Endometrial microvascular endothelial cells (primary cell): Measurements from ENCODE around the gene REEP3. TPM values are rescaled to one million over a fixed set of nuclear protein-coding genes. Genes with fewer than 3 reads are reported as not detected.
"Not testable (repeated sequence)": the region's sequence is repeated elsewhere in the genome, so short reads cannot be mapped to it uniquely, and the experiment has no call there.

Experiments used
- in situ Hi-C: cut with HindIII; loops from 2 replicates; pipeline ENCODE4 v1.10.0; 2017; ENCODE audit warnings: low sequenced_read_pairs, low pct_unique_long_range_greater_than_20kb; ENCODE audit errors: inconsistent ontology term
- total RNA-seq: library from RNA; depleted of rRNA; stranded (reverse); fragments of >200 nt; gene quantifications from one replicate; pipeline ENCODE4 v1.2.3, GENCODE V29; 2015; ENCODE audit errors: inconsistent ontology term

REEP3 gene, protein sequence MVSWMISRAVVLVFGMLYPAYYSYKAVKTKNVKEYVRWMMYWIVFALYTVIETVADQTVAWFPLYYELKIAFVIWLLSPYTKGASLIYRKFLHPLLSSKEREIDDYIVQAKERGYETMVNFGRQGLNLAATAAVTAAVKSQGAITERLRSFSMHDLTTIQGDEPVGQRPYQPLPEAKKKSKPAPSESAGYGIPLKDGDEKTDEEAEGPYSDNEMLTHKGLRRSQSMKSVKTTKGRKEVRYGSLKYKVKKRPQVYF
- 55.1 TPM for total RNA-seq

DNA sequence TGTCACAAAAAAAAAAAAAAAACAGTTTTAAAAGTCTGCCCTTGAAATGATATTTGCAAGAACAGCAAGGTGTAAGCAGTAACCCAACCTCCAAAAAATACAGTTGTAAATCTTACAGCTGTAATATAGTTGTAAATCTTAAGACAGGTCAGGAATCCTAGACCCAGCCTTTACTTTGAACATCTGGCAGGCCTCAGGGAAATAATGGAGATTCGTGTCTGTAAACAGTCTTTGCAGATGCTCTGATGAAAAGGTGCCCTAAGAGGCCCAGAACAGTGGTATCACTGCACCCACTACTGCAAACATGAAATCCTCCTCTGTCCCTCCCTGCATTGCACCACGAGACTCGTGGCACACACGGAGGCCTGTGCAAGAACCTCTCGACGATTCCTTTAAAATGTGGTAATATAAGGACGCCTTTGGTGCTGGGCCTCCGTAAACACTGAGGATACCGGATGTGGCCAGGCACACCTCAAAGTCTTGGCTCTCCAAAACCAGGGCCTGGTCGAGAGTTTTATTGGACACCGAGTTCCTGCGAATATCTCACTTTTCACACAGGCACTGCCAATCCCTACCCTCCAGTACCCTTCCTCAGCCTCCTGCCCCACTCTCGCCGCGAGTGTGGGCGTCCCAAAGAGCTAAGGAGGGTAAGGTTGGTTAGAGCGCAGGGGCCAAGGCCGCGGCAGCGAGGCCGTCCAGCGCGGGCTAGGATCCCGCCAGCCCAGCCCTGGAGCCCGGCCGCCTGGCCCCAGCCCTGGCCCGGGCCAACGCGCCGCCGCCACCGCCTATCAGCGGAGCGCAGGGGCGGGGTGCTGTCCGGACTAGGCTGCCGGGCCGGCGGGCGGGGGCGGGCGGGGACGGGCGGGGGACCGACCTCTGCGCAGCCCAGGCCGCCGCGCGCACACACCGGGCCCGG is at the start of gene REEP3:
TSS of gene REEP3 (plus strand) at position 902 of the 916 bp plus-strand sequence. CDS start 145 bp downstream, outside the sequence.
- in situ Hi-C loops: loop anchor here (25.0 kb wide), 2 partner anchors 92 to 192 kb away; no protein-coding TSS in a partner anchor

DNA sequence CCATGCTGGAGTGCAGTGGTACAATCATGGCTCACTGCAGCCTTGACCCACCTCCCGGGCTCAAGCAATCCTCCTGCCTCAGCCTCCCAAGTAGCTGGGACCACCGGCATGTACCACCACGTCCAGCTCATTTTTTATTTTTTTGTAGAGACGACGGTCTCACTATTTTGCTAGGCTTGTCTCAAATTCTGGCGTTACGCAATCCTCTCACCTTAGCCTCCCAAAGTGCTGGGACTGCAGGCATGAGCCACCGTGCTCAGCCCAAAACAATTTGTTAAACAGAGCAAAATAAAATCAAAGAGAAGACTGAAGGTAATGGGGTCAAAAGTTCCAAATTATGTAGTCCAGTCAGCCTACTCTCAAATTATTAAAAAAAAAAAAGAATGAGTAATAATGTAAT is 46.7 kb upstream of the REEP3 start:
- in situ Hi-C loops: no loop called here

DNA sequence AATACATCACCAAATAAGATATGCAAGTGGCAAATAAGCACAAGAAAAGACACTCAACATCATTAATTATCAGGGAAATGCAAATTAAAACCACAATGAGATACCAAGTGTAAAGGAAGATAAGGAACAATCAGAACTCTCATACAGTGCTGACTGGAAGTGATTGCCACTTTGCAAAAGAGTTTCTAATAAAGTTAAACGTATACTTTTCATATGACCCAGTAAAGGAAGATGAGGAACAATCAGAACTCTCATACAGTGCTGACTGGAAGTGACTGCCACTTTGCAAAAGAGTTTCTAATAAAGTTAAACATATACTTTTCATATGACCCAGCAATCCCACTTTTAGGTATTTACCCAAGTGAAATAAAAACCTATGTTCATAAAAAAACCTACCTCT is 43.3 kb upstream of the REEP3 start:
- in situ Hi-C loops: no loop called here

DNA sequence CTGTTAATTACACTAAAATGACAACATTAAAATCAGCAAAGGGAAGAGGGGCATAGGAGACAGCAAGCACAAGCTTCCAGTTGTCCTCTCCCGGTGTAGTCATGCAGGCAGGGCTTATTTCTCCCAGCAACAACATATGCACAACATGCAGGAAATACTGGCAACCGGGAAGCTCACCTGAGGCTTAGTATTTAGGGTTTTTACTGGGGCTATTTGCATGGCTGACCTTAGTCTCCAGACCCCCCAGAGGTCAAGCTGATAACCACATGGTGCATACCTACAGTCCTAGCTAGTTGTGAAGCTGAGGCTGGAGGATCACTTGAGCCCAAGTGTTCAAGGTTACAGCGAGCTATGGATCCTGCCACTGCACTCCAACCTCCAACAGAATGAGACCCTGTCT is 42.6 kb upstream of the REEP3 start:
- in situ Hi-C loops: no loop called here

DNA sequence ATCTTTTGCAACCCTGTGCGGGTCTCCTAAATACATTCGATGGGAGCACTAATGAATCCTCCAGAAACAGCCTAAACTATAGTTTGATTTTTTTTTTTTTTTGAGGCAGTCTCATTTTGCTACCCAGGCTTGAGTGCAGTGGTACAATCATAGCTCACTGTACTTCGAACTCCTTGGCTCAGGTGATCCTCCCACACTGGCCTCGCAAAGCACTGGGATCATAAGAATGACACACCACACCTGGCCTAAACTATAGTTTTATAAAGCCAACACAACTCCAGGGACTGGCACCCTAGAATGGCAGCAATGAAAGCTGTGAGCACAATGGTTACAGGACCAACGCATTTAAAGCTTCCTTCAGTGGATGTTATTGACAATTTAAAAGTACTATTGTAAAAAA is 41.0 kb upstream of the REEP3 start:
- in situ Hi-C loops: no loop called here

DNA sequence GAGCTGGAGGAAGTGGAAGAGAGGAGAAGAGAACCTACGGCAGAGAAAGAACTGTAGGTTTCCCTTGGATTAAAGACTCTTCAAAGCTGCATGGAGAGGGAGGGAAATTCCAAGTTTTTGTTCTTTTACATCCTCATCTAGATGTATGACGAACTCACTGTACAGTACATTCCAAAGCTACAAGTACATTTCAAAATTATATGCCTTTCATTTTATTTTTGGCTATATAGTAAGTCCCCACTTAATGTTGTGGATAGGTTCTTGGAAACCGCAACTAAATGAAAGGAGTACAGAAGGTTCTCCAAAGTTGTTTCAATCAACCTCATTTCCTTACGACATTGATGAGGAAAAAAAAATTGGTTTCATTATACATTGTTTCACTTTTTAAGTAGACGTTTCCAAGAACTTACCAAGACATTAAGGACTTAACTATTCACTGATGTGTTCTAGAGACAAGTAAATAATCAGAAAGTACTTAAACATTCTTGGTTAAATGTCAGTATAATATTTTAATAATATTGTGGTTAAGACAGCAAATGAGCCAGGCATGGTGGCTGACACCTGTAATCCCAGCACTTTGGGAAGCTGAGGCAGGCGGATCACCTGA is 39.3 kb upstream of the REEP3 start:
- in situ Hi-C loops: no loop called here

DNA sequence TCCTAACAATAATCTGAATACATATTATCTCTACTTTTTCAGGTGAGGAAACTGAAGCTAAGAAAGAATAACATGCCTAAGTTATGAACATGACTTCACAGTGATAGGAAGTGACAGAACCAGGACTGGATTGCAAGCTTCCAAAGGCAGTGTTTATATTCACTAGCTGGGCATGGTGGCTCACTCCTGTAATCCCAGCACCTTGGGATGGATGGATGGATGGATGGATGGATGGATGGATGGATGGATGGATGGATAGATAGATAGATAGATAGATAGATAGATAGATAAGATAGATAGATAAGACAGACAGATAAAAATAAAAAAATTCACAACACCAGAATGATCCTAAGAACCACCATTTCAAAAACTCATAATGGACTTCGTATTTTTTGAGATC is 37.2 kb upstream of the REEP3 start:
- in situ Hi-C loops: no loop called here

DNA sequence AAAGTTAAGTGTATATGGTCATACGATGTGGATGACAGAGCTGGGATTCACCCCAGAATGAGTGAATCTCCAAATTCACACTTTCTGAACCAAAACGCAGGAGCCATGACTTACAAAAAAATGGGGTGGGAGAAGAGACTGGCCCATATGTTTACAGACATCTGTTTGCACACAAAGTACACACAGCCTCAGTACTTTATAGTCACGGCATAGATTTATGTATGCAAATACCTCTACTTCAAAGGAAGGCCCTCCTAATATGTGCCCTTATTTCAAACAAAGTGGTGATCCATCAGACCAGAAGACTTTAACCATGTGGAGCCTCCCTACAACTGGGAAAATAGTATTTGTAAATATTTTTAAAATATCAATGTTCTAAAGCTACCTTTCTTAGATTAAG is 33.2 kb upstream of the REEP3 start:
- in situ Hi-C loops: no loop called here

DNA sequence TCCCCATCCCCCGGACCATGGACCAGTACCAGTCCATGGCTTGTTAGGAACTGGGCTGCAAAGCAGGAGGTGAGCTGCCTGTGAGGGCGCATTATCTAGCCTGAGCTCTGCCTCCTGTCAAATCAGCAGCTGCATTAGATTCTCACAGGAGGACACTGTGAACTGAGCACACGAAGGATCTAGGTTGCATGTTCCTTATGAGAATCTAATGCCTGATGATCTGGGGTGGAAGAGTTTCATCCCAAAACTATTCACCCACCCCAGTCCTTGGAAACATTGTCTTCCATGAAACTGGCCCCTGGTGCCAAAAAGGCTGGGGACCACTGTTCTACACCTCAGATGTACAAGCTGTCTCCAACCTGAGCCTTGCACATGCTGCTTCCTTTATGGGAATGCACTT is 31.4 kb upstream of the REEP3 start:
- in situ Hi-C loops: no loop called here

DNA sequence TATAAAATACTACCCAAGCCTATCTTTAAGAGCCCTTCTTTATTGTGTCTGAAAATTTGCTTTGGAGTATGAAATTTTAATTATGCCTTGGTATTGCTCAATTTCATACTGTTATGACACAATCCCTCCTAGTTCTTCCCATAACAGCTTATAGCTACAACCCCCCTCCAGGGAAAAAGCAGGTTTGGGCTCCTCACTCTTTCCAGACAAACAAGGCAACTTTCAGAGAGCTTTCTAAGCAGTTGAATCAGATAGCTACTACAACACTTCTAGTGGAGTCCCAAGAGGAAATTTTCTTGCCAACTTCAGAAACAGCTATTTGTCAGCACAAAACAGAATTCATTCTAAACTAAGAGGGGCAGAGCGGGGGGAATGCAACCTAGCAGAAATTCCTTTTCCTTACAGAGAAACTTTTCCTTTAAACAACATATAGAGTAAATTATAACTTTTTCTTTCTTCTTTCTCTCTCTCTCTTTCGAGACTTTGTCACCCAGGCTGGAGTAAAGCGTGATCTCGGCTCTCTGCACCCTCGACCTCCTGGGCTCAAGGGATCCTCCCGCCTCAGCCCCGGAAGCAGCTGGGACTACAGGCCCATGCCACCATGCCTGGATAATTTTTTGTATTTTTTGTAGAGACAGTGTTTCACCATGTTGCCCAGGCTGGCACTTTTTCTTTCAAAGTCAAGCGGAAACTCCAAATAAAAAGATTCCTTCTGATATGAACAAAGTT is 29.4 kb upstream of the REEP3 start:
- in situ Hi-C loops: no loop called here

DNA sequence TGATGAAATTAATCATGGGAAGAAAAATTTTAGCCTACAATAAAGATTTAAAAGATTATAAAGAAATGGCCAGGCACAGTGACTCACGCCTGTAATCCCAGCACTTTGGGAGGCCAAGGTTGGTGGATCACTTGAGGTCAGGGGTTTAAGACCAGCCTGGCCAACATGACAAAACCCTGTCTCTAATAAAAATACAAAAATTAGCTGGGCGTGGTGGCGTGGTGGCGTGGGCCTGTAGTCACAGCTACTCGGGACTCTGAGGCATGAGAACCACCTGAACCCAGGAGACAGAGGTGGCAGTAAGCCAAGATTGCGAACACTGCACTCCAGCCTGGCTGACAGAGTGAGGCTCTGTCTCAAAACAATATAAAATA is 28.9 kb upstream of the REEP3 start:
- in situ Hi-C loops: not testable (repeated sequence)

DNA sequence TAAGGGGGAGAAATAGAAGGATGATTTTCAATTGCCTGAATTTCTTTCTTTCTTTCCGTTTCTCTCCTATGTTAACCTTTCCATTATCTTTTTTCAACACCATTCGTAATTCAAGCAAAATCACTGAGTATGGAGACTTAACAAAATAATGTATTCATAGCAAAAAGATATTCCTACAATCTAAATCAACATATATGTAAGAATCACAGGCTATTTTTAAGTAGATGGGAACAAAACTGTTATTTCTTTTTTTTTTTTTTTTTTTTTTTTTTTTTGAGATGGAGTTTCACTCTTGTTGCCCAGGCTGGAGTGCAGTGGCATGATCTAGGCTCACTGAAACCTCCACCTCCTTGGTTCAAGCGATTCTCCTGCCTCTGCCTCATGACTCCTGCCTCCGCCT is 28.2 kb upstream of the REEP3 start:
- in situ Hi-C loops: no loop called here

DNA sequence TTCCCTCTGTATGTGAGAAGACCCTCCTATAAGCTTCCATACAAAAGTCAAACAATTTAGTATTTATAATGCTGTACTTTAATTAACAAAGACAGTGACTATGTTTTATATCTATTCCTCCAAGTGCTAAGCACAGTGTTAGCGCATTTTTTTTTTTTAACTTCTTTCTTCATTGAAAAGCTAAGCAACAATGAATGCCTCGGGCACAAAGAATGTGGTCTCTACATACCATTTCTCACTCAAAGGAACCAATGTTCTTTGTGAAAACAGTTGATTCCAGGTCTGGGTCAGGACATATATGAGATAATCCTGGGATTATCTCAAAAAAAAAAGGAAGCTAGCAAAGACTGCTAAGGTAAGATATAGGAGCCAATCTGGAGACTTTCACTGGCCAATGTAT is 26.2 kb upstream of the REEP3 start:
- in situ Hi-C loops: no loop called here

DNA sequence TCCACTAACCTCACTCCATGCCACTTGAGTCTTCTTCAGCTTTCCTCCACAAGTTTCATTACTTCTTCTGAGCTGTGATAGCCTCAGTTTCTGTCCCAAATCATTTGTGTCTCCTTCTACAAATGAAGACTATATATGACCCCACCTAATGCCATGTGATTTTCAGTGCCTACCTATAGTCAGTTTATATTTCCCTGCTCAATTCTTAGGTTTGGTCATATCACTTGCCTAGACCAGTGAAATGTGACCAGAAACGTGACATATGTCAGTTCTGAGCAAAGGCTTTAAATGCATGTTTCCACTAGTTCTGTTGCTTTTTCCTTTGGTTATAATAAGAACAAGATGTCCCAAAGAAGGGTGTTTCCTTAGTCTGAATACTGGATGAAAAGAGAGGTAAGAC is 24.6 kb upstream of the REEP3 start:
- in situ Hi-C loops: no loop called here

DNA sequence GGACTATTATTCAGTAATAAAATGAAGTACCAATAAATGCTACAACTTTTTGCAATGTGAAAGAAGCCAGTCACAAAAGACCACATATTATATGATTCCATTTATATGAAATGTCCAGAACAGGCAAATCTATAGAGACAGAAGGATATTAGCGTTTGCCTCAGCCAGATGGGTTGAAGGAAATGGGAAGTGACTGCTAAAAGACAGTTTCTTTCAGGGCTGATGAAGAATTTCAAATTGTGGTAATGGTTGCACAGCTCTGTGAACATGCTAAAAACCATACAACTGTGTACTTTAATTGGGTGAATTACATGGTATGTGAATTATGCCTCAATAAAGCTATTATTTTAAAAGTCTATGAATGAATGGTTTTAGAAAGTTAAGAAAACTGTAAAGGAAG is 23.9 kb upstream of the REEP3 start:
- in situ Hi-C loops: no loop called here

DNA sequence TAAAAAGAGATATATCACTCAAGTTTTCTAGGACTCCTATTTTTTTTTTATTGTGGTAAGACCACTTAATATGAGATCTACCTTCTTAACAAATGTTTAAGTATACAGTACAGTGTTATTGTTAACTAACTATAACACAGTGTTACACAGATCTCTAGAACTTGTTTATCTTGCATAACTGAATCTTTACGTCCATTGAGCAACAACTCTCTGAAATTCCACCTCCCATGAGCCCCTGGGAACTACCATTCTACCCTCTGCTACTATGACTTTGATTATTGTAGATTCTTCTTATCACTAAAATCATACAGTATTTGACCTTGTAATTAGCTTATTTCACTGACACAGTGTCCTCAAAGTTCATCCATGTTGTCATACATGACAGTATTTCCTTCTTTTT is 22.5 kb upstream of the REEP3 start:
- in situ Hi-C loops: no loop called here

DNA sequence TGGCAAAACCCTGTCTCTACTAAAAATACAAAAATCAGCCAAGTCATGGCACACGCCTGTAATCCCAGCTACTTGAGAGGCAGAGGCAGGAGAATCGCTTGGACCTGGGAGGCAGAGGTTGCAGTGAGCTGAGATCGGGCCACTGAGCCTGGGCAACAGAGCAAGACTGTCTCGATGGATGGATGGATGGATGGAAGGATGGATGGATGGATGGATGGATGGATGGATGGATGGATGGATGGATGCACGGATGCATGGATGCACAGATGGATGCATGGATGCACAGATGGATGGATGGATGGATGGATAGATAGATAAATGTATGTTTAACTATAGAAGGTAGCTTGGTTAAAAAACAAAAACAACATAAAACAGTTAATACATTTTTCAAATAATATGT is 20.6 kb upstream of the REEP3 start:
- in situ Hi-C loops: loop anchor here (25.0 kb wide), 2 partner anchors 112 to 212 kb away; no protein-coding TSS in a partner anchor

DNA sequence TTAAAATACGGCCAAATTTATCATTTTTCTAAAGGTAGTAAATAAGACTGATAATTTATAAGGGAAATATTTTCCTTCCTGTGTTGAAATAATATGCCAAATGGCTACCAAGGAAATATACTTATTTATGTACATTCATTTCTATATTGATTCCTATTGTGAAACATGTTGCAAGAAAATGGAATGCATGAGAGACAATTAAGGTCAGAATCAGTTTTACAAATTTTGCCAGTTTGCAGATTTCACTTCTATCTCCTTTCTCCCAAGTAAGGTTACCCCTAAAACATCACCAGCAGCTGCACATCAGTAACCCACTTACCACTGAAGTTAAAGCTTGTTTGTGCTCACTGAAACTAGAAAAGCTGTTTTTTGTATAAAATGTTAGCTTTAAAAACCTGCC is 19.2 kb upstream of the REEP3 start:
- in situ Hi-C loops: loop anchor here (25.0 kb wide), 2 partner anchors 110 to 210 kb away; no protein-coding TSS in a partner anchor

DNA sequence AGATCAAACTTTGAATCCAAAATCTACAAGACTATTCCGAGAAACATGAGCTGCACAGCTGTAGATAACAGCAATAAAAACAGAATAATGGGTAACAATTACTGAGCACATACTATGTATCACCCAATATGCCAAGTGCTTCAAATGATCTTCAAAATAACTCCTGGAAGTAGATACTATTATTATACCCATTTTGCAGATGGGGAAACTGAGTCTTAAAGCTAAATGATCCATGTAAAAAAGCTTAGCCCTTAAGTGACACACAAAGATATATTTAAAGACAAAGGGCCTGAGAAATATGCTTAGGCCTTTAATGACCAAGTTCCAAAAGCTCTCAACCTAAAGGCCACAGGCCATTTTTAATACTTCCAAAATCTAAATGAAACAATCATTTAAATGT is 18.4 kb upstream of the REEP3 start:
- in situ Hi-C loops: loop anchor here (25.0 kb wide), 2 partner anchors 109 to 209 kb away; no protein-coding TSS in a partner anchor
